Skeletal muscle tissue (tissue), 4 donors: ENCODE measurements around the gene NAALADL2. TPM values are rescaled to one million over a fixed set of nuclear protein-coding genes. Genes with fewer than 3 reads are reported as not detected.

Experiments used
- H3K27ac ChIP-seq: one replicate; pipeline ENCODE4 v1.7.0; 2013; ENCODE audit warnings: mild to moderate bottlenecking, low read depth, low read length, inconsistent platforms
- H3K27me3 ChIP-seq, 3 donors: one replicate each; pipeline ENCODE4 v1.7.0; 2013; ENCODE audit warnings: low read length in 3 of 3; ENCODE audit not compliant: control insufficient read depth in 3 of 3, insufficient read depth in 3 of 3
- H3K36me3 ChIP-seq, 3 donors: one replicate each; pipeline ENCODE4 v1.7.0; 2013; ENCODE audit warnings: low read length in 3 of 3; ENCODE audit not compliant: control insufficient read depth in 3 of 3, insufficient read depth in 3 of 3
- H3K4me1 ChIP-seq, 3 donors: one replicate each; pipeline ENCODE4 v1.7.0; 2013; ENCODE audit warnings: low read length in 3 of 3, mild to moderate bottlenecking in 3 of 3; ENCODE audit not compliant: control insufficient read depth in 3 of 3, insufficient read depth in 3 of 3
- H3K4me3 ChIP-seq, 3 donors: one replicate each; pipeline ENCODE4 v1.7.0; 2013; ENCODE audit warnings: low read length in 3 of 3
- H3K9ac ChIP-seq, 3 donors: one replicate each; pipeline ENCODE4 v1.7.0; 2013; ENCODE audit warnings: low read length in 3 of 3, mild to moderate bottlenecking in 3 of 3, moderate library complexity in 2 of 3, low read depth in 1 of 3
- H3K9me3 ChIP-seq, 3 donors: one replicate each; pipeline ENCODE4 v1.7.0; 2013; ENCODE audit warnings: low read length in 3 of 3; ENCODE audit not compliant: control insufficient read depth in 3 of 3
- total RNA-seq: library from RNA; depleted of rRNA; stranded (reverse); fragments of >200 nt; gene quantifications from one replicate; pipeline ENCODE4 v1.2.3, GENCODE V29; 2014
- donor health status: Osteomylitis.

Gene NAALADL2
- total RNA-seq, 1 donor from 2014 or later: 17.7 TPM

GRCh38 chr3:174883881-174884675 is 24.9 kb downstream of the NAALADL2 start:
- no peak overlapping the region for H3K4me3 ChIP-seq
- no peaks in the 10 kb centered on the region for H3K4me1 ChIP-seq
- no peak overlapping the region for H3K9ac ChIP-seq
- no peaks in the 10 kb centered on the region for H3K27me3 ChIP-seq
- no peaks in the 10 kb centered on the region for H3K9me3 ChIP-seq
- no peaks in the 10 kb centered on the region for H3K36me3 ChIP-seq
- no peak overlapping the region for H3K27ac ChIP-seq

GRCh38 chr3:174884776-174885568 is 25.8 kb downstream of the NAALADL2 start:
- Histone ChIP-seq H3K36me3 (no peaks in the 10 kb centered on the region), H3K4me1 (no peaks in the 10 kb centered on the region), H3K9me3 (no peaks in the 10 kb centered on the region), H3K9ac (no peak overlapping the region), H3K4me3 (no peak overlapping the region), H3K27ac (no peak overlapping the region), H3K27me3 (no peaks in the 10 kb centered on the region)

- Histone ChIP-seq H3K27ac (no peak overlapping the region), H3K9me3 (no peaks in the 10 kb centered on the region), H3K36me3 (no peaks in the 10 kb centered on the region), H3K27me3 (no peaks in the 10 kb centered on the region), H3K9ac (no peak overlapping the region), H3K4me1 (no peaks in the 10 kb centered on the region), H3K4me3 (no peak overlapping the region)
Measured at GRCh38 chr3:174891524-174892203, 32.5 kb downstream of the NAALADL2 start.

GRCh38 chr3:174907027-174907426 is 47.9 kb downstream of the NAALADL2 start:
- Histone ChIP-seq H3K4me3 (no peak overlapping the region), H3K9ac (no peak overlapping the region), H3K27ac (no peak overlapping the region), H3K36me3 (no peaks in the 10 kb centered on the region), H3K9me3 (no peaks in the 10 kb centered on the region), H3K27me3 (no peaks in the 10 kb centered on the region), H3K4me1 (no peaks in the 10 kb centered on the region)

GRCh38 chr3:174907628-174908407 is 48.7 kb downstream of the NAALADL2 start:
- Histone ChIP-seq H3K9ac (no peak overlapping the region), H3K27ac (no peak overlapping the region), H3K9me3 (no peaks in the 10 kb centered on the region), H3K4me3 (no peak overlapping the region), H3K27me3 (no peaks in the 10 kb centered on the region), H3K4me1 (no peaks in the 10 kb centered on the region), H3K36me3 (no peaks in the 10 kb centered on the region)

DNA sequence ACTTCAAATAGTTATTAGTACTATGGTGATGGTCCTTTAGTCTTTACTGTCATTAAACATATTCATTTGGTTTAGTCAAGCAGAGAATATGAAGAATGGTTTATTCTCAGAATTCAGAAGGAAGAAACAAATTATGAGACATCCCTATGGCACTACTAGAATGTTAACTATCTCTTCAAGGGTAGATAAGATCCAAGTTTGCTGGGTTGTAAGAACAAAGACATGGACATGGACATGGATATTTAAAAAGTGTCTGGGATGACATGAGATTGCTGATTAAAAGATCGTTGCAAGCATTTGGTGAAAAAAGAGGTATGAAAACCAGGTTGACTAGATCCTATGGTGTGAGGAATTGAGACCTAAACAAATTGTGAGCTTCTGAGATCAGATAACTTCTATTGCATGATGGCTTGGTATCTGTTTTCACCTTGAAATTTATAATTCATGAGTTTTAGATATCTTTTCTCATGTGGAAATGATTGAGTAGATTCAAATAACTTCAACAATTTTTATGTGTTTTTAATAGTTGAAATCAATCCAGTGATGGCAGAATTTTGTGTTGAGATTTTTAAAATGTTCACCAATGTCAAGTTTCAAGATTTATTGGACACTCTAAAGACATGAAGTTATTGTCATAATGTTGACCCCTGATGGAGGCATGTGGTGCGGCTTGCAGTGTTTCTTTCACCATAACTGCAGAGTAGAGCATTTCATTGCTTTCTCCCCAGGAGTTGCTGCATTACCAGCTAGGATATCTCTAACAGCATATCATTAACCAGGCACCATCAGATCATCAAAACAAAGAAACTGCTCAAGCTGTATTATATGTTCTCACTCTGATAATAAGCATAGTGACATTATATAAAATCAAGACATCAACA is 72.6 kb downstream of the NAALADL2 start:
- Histone ChIP-seq H3K9ac (no peak overlapping the region), H3K36me3 (no peaks in the 10 kb centered on the region), H3K27ac (no peak overlapping the region), H3K4me3 (no peak overlapping the region), H3K27me3 (no peaks in the 10 kb centered on the region), H3K9me3 (no peaks in the 10 kb centered on the region), H3K4me1 (no peaks in the 10 kb centered on the region)

DNA sequence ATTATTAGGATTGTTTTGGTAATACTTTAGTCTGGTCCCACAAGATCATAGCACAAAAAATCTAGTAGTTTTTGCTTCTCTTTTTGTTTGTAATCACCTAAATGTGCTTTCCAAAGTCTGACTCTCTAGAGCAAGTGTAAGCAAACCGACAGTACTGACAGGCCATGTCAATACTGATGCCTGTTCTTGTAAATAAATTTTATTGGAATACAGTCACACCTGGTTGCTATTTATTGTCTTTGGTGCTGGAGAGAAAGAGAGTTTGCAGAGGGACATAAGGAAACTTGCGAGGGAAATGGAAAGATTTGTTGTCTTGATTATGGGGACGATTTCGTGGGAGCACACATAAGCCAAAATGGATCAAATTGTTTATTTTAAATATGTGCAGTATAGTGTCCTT is 77.5 kb downstream of the NAALADL2 start:
- no peaks in the 10 kb centered on the region for H3K36me3 ChIP-seq
- H3K27ac ChIP-seq: no peak overlapping the region
- no peak overlapping the region for H3K4me3 ChIP-seq
- no peak overlapping the region for H3K9ac ChIP-seq
- no peaks in the 10 kb centered on the region for H3K4me1 ChIP-seq
- H3K27me3 ChIP-seq: no peaks in the 10 kb centered on the region
- H3K9me3 ChIP-seq: peaks cover 0 to 4% (median 0%) of the 10 kb centered on the region in 3 donors

- Histone ChIP-seq H3K9me3 (peaks cover 0 to 4% (median 0%) of the 10 kb centered on the region in 3 donors), H3K9ac (no peak overlapping the region), H3K4me1 (no peaks in the 10 kb centered on the region), H3K36me3 (no peaks in the 10 kb centered on the region), H3K27me3 (no peaks in the 10 kb centered on the region), H3K27ac (no peak overlapping the region), H3K4me3 (no peak overlapping the region)
Measured at GRCh38 chr3:174937478-174937877, 78.3 kb downstream of the NAALADL2 start.

DNA sequence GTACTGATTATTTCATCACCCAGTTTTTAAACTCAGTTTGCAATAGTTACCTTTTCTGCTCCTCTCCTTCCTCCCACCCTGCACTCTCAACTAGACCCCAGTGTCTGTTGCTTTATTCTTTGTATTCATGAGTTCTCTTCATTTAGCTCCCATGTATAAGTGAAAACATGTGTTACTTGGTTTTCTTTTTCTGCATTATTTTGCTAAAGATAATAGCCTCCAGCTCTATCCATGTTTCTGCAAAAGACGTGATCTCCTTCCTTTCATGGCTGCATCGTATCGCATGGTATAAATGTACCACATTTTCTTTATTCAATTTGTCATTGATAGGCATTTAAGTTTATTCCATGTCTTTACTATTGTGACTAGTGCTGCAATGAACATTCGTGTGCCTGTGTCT is 79.0 kb downstream of the NAALADL2 start:
- Histone ChIP-seq H3K27ac (no peak overlapping the region), H3K9me3 (peaks cover 0 to 4% (median 0%) of the 10 kb centered on the region in 3 donors), H3K36me3 (no peaks in the 10 kb centered on the region), H3K4me3 (no peak overlapping the region), H3K9ac (no peak overlapping the region), H3K27me3 (no peaks in the 10 kb centered on the region), H3K4me1 (no peaks in the 10 kb centered on the region)
